T-helper 2 cell (primary cell): ENCODE data around the gene PPP1R9A.

Experiments
- DNase-seq, 5 experiments: peaks; one replicate each; pipeline versions ENCODE4 v3.0.0 to v3.0.0-alpha.2; 2012 to 2022

The PPP1R9A gene

DNA sequence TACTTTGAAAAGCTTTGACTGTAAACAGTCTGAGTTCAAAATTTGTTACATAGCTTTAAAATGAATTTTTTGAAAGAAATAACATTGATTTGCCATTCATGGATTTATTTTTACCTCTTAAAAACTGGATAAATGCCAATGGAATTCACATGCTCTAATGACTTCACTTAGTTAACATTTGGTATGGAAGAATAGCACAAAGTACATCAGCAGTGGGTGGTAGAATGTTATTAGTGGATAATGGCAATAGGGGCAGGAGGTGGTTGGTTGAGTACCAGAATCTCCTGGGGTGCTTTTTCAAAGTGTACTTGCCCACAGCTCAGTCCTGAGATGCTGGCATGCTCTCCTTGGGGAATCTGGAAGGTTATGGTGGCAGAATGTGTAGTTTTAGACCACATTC is 4.7 kb downstream of the PPP1R9A start:
- no peak for DNase-seq

DNA sequence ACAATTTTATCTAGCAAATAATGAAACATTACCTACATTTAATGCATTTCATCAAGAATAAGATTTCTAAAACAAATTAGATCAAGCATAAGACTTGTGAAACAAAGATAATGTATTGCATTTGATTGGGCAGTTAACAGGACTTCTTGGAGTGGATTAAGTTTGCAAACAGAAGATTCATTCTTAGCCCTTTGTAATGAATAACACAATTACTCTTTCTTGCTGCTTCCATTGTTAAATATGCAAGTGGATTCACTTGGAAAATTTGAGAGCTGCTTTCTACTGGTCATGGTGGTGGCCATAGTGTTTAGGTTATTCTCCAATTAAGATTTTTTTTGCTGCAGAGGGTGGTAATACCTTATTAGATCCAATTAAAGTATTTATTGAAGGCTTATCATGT is 6.0 kb downstream of the PPP1R9A start:
- no peak for DNase-seq

DNA sequence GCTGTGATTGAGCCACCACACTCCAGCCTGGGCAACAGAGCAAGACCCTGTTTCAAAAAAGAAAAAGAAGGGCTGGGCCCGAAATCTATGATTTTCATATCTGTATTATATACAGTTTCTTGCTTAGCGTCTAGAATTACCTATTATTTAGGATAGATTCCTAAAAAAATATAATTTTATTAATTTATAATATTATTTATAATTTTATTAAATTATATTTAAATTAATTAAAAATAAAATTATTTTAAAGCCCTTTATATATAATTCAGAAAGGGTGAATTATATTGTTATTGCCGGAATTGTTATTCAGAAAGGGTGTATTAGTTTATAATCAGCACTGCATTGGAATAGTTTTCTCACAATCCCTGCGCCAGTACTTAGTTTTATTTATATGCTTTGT is 14.5 kb downstream of the PPP1R9A start:
- DNase-seq, result no peak

DNA sequence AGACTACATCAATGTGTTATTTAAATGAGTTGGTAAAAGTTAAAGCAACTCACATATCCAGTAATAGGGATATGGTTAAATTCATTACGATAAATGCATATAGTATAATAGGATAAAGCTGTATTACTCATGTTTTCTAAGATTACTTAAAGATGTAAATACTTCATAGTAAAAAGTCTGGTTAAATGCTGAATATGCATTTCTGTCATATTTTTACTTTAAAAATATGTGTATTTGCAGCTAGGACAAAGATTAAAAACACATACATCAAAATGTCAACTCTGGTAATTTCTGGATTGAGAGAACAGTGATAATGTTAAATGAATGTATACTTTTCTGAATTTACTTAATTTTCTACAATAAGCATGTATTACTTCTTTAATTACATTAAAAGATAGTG is 15.1 kb downstream of the PPP1R9A start:
- no peak for DNase-seq

DNA sequence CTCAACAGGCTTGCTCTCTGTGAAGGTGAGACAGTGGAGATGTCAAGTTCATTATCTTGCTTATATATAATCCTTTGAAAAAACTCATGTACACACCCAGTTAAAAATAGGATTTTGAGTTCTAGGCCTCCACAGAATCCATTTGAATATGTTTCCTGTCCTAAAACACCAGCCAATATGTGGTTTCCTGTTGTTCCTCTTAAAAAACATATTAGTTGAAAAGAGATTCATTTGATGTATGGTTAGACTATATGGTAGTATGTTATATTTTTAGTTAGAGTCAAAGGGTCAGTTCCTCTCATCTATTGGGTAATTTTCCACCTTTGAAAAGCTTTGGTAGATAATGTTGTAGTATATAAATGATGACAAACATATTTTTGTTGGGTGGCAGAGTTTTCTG is 16.0 kb downstream of the PPP1R9A start:
- DNase-seq, result no peak

DNA sequence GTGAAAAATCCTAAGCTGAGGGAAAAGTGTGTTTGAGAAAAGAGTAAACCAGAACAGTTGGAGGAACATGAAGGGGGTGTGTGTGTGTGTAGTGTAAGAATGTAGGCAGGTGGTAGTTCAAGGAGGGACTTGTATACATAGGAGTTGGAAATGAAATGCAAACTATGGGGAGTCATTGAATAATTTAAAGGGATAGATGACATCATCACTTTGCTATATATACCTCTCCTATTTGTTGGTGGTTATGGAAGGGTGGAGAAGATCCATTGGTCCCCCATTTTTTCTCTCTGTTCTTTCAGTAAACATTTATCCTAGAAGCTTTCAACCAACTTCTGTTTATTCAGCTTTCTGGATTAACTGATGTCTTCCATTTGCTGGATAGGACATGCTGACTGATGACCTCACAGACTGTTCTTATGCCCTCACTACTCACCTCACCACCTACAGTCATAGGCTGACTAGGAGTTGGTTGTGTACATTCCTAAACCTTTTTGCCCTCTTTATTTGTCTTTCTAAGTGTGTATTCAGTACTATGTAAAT is 20.8 kb downstream of the PPP1R9A start:
- DNase-seq, result no peak

DNA sequence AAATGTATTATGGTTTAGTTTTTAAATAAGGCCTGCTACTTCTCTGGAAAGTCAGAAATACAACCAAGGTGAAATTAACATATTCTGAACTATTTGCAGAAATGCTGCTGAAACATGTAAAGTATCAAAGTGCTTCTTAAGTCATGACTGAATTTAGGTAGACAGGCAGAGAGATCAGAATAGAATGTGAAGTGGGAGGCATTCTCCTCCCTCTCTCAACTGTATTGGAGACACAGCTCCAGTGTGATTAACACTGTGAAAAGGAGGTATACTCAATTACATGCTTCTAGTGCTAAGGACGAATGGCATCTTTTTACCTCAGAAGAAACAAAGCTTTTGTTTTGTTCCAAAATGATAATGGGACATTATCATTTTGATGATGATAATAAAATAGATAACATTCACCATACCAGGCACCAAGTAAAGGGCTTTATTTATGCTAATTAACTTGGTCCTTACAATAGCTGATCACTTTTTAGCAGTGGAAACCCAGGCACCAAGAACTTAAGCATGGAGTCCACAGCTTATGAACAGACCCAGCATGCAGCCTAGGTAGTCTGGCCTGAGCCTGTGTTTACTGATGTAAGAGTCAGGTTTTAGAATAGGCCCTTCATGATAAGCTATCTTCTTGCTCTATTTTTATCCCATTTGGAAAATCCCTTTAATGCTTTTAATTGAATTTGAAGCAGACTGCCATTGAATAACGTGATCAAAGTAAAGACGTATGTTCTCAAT is 26.0 kb downstream of the PPP1R9A start:
- DNase-seq, result no peak

DNA sequence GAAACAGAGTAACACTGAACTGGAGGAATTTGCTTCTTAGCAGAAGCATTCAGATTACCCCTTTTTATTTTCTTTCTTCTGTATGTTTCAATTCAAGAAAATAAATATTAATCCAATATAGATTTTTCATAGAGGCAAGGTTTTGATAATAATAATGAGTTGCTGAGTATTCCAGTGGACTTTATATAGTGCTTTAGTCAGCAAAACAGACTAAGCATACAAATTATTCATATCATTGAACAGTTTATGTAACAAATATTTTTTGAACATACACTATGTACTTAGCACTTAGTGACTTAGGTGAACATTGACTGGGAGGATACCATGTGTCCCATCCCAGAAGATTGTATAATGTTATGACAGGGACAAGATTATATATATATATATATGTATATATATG is 32.0 kb downstream of the PPP1R9A start:
- DNase-seq, result no peak

DNA sequence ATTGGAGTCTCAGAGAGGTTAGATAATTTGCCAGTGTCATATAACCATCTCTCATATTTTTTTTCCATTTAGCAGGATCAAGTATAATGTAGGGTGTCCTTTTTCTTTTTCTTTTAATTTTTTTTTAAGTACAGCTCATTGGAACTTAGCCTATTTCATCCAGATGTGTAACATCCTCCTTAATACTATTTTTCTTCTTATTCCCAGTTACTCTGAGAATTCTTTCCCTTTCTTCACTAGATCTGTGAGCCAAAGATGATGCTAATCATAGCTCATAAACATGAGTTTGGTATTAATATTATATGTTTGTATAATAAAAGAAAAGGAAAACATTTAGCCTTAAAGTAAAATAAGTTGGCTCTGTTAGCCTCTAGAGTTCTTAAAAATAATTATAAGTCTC is 32.8 kb downstream of the PPP1R9A start:
- DNase-seq, result no peak

DNA sequence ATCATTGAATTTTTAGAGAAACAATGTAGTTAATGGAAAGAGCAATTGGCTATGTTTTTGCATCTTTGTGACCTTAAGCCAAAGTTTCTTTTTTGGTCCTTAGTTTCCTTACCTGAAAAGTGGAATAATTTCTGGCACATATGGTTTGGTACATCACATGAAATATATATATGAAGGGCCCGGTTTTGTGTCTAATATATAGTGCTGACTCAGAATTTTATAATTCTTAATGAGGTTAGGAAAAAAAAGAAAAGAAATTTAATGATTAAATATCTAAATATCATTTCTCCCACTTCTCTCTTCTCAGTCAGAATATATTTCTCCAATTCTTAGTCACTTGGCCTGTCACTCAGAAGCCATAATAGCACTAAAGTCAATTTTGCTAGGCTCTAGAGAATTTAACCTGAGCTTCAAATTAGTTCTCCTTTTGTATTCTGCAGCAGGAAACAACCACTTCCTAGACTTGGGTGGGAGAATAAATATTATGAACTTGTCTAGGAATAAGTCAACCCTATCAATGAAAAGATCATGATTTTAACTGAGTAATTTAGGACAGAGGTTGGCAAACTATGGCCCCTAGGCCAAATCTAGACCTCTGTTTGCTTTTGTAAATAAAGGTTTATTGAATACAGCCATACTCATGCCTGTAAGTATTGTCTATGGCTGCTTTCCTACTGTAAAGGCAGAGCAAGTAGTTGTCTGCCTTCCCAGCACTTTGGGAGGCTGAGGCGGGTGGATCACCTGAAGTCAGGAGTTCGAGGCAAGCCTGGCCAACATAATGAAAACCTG is 34.6 kb downstream of the PPP1R9A start:
- no peak for DNase-seq

DNA sequence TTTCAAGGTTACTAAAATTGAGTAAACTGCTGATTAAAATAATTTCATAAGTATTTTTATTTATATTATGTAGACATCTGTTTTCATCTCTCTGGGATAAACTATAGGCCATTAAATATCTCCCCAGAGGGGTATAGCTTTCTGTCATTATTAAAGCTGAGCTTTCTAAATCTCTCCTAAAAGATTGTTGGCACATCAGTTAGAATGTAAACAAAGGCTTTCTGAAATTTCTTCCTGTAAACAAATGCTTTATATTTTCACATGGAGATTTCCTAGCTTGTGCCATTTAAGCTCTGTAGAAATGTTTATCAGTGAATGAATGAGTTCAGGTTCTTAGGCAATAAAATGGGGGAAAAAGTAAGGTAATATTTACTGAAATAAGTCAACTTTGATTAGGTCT is 35.7 kb downstream of the PPP1R9A start:
- no peak for DNase-seq

DNA sequence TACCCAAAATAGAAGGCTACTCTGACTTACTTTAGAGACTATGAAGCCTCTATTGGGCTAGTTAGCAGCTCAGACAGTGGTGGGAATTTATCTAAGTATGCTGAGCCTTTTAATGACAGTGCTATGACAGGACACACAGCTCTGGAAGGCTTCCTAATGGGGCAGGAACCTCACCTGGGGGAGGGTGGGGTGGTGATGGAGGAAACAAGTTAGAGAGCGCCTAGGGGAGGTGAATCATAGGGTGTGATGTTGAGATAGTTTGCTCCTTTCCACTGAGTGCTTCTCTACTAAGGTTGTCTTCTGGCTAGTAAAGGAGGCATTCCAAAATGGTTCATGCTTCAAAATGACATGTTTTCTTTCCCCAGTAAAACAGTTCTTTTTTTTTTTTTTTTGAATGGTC is 42.1 kb downstream of the PPP1R9A start:
- DNase-seq, result no peak

DNA sequence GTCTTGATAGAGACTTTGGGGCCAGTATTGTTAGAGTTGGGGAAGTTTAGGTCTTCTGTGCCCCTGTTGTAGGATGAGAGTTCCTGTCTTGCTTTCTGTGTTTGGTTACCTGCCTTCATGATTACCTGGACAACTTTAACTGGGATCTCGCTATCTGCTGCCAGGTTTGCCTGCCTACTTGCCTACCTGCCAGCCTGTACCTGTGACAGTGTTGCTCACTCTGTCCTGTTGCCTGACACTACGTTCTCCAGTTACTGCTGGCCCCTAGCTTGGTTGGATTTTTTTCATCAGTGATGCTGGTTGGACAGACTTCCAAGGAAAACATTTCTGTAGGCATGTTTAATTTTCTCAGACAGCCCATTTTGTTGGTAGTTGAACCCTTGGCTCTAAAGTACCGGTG is 48.4 kb downstream of the PPP1R9A start:
- no peak for DNase-seq

DNA sequence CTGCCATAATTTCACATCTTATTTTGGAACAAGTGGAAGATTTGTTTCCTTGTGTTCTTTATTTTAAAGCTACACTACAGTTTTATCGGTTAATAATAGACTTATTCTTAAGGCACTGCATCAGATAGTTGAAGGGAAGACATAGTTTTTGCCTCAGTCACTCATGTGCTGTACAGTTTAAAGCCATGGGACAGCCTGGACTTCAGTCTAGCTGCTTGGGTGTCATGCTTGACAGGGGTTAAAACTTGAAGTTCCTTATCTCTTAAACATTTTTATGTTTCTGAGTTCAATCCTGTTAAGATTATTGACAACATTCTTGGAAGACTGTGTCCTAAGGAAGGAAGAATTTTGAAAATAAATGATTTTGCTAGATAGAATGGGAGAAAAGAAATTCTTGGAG is 49.7 kb downstream of the PPP1R9A start:
- DNase-seq, result no peak

DNA sequence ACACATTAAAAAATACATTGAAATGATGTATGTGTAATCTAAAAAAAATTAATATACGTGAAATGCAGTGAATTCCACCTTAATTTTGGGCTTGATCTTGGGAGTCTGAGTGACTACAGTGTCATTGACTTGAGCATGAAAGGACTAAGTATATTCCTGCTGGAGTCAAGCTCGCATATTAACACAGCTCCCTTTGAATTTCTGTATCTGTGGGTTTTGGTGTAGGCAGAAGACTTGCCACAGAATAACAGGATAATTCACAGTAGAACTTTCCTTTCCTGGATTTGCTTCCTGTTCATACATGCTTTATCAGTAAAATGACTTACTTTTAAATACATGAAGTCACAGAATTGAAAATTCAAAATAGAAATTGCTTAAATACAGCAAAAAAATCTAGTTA is 55.3 kb downstream of the PPP1R9A start:
- no peak for DNase-seq

DNA sequence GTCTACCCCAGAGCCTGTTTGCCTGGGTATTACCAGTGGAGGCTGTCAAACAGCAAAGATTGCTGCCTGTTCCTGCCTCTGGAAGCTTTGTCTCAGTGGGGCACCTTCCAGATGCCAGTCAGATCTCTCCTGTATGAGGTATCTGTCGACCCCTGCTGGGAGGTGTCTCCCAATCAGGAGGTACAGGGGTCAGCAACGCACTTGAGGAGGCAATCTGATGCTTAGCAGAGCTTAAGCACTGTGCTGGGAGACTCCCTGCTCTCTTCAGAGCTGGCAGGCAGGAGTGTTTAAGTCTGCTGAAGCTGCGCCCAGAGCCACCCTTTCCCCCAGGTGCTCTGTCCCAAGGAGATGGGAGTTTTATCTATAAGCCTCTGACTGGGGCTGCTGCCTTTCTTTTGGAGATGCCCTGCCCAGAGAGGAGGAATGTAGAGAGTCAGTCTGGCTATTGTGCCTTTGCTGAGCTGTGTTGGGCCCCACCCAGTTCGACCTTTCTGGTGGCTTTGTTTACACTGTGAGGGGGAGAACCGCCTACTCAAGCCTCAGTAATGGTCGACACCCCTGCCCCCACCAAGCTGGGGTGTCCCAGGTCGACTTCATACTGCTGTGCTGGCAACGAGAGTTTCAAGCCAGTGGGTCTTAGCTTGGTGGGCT is 62.2 kb downstream of the PPP1R9A start:
- no peak for DNase-seq

DNA sequence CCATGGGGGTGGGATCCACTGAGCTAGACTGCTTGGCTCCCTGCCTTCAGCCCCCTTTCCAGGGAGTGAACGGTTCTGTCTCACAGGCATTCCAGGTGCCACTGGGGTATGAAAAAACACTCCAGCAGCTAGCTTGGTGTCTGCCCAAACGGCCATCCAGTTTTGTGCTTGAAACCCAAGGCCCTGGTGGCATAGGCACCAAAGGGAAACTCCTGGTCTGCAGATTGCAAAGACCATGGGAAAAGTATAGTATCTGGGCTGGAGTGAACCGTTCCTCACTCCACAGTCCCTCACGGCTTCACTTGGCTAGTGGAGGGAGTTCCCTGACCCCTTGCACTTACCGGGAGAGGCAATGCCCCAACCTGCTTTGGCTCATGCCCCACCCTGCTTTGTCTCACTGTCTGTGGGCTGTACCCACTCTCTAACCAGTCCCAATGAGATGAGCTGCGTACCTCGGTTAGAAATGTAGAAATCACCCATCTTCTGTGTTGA is 62.7 kb downstream of the PPP1R9A start:
- no peak for DNase-seq

DNA sequence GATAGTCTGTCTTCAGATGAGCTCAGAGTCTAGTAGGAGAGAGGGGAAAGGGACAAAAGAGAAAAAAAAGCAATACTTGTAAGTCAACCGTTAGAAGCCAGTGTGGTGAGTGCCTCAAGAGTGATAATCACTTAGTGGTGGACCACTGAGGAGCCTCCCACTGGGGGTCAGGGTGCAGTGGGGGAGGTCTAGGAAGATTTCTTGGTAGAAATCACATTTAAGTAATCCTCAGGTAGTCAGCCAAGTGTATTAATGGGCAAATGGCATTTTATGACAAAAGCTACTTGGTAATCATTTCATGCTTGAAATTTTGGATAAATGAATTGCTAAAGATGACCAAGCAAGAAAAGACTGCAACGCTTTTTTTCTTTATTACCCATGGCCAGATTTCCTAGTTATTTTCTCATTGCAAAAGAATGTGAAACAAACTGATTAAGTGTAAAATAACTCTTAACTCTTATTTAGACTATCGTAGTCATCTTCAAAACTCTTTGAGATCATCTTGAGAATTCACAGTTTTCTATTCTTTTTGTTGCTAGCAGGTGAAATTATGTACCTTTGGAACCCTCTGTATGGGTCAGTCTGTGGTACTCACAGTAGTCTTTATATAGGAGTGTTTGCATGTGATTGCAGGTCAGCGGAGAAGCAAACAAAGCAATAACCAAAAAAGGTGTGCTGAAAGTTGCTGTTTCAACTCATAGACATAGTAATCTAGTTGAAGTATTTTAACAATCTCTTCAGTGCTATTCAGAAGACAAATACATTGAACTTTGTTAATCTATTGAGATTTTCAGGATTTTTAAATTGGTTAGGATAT is 63.9 kb downstream of the PPP1R9A start:
- DNase-seq, result no peak

DNA sequence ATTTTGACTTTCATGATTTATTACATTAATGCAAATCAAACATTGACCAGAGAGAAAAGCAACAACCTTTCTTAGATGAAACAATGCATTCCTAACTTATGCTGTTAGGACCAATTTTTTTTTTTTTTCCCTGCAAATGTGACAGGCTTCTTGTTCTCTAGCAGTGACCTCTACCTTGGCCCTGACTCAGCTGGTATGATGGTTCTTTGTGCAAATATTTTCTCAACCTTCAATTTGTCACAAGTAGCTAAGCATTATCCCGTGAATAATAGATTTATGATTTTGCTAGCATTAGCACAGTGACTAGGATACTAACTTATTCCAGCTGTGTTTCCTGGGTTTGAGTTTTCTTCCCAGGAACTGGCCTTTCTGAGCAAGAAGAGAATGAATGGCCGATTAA is 64.9 kb downstream of the PPP1R9A start:
- DNase-seq, result no peak

DNA sequence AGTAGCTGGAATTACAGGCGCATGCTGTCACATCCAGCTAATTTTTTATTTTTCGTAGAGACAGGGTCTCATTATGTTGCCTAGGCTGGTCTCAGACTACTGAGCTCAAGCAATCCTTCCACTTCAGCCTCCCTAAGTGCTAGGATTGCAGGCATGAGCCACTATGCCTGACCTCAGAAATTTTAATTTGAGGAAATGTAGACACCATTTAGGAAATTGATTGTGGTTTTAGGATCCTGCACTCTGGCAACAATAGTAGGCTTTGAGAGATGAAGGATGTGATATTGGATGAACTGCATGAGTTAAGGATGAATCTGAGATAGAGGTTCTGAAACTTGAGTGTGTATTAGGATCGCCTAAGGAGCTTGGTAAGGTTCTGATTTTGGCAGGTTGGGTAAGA is 66.5 kb downstream of the PPP1R9A start:
- no peak for DNase-seq

DNA sequence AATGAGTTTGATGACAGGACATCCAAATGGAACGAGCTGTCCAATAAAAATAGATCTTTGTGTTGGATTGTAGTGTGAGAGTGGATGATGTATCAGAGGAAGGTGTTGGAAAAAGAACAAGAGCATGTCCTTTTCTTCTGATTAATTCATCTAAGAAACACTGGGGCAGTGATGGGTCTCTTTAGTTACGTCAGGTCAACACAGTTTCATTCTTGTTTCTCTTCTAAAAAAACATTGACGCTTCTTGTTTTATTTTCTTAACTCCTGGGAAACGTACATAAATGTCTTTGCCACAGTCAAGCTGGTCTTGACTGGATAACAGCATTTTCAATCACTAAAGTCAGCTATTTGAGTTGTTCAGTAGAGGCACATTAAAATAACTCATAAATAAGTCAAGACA is 67.0 kb downstream of the PPP1R9A start:
- no peak for DNase-seq

DNA sequence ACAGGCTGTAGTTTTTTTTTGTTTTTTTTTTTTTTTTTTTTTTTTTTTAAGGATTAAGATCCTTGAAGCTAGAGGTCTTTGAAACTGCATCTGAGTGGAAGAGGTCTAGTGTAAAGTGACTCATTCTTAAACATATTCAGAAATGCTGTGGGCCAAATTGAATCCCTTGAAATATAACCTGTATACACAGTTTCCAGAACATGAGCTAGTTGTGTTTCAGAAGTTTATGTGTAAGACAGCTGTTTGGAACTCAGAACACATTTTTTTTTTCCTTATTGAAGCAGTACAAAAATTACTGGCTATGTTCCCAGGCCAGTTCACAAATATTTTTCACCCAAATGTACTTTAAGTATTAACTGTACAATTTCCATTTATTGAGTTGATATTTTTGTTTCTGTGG is 67.9 kb downstream of the PPP1R9A start:
- DNase-seq, result no peak
